ENCODE data around the gene NAT14. TPM values are rescaled to one million over a fixed set of nuclear protein-coding genes. Genes with fewer than 3 reads are reported as not detected.

Gene NAT14
- polyA plus RNA-seq, 2 of the 4 experiments (the other 2 are of a cell fraction) = 16.8 to 50.3 TPM

GRCh38 chr19:55482156-55482961, 2.6 kb upstream of the NAT14 start:
- H3K4me2 ChIP-seq = no peak overlapping the region
- H3K4me1 ChIP-seq = peaks cover 48% of the 10 kb centered on the region
- no peak for DNase-seq (ENCODE audit: low read depth in 1 of 2, low spot score in 1 of 2)
- POLR2A ChIA-PET = interaction anchor here (0.5 to 0.7 kb wide), 2 partner anchors 15 to 157 kb away, joined by 3 to 4 read pairs; no protein-coding TSS in a partner anchor
- no peak overlapping the region for H3K27ac ChIP-seq
- H3K9me3 ChIP-seq = no peaks in the 10 kb centered on the region
- no peak for FAIRE-seq
- no peak overlapping the region for H3K4me3 ChIP-seq
- ATAC-seq = no peak
- WGBS (ENCODE audit: missing lambda C conversion rate) = 95% methylated on average over 31 of the region's 83 CpGs
- CTCF ChIA-PET = interaction anchor here (0.6 to 17.3 kb wide), 6 partner anchors 12 to 178 kb away, joined by 3 to 219 read pairs (median 16); partner anchors contain the start of gene ZNF865
- TF ChIP-seq NPAS2 (CRISPR knock-in tag; IDR thresholded peaks at IDR 0.05; ENCODE audit: borderline replicate concordance) (no peak), FOXS1 (CRISPR knock-in tag; IDR thresholded peaks at IDR 0.05) (no peak), ZFP36 (IDR thresholded peaks at IDR 0.05; ENCODE audit: borderline replicate concordance, partially characterized antibody) (no peak), CHD4 (IDR thresholded peaks at IDR 0.05; ENCODE audit: borderline replicate concordance) (no peak), EP300 (IDR thresholded peaks at IDR 0.05) (no peak), RNF2 (IDR thresholded peaks at IDR 0.05; ENCODE audit: borderline replicate concordance, low read depth) (no peak), CBX2 (IDR thresholded peaks at IDR 0.05; ENCODE audit: borderline replicate concordance, low read depth) (no peak), MAFK (IDR thresholded peaks at IDR 0.05; ENCODE audit: partially characterized antibody) (peak; percentile 3)

DNA sequence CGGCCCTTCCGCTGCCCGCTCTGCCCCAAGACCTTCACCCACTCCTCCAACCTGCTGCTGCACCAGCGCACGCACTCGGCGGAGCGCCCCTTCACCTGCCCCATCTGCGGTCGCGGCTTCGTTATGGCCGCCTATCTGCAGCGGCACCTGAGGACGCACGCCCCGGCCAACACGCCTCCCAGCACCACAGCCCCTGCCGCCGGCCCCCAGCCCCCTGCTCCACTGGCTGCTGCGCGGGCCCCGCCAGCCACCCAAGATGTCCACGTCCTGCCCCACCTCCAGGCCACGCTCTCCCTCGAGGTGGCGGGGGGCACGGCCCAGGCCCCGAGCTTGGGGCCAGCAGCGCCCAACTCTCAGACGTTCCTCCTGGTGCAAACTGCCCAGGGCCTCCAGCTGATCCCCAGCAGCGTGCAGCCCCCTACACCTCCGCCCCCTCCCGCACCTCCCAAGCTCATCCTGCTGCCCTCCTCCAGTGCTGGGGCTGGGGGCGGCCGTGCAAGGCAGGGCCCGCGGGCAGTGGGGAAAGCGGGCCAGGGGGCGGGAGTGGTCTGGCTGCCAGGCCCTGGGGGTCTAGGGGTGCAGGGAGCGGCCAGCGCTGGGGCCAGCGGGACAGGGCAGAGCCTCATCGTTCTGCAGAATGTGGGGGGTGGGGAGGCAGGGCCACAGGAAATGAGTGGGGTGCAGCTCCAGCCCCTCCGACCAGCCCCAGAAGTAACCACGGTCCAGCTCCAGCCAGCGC, 1.9 kb upstream of the NAT14 start:
- 96% methylated on average over 33 of the region's 47 CpGs for WGBS (ENCODE audit: missing lambda C conversion rate)
- Histone ChIP-seq H3K27ac (no peak overlapping the region), H3K4me3 (no peak overlapping the region), H3K4me1 (peaks cover 49% of the 10 kb centered on the region), H3K4me2 (no peak overlapping the region), H3K9me3 (no peaks in the 10 kb centered on the region)
- ChIA-PET POLR2A (interaction anchor here (0.5 to 0.6 kb wide), 2 partner anchors 156 to 342 kb away, joined by 4 to 5 read pairs; no protein-coding TSS in a partner anchor), CTCF (interaction anchor here (0.6 to 17.3 kb wide), 8 partner anchors 11 to 179 kb away, joined by 3 to 219 read pairs (median 5); partner anchors contain the start of gene ZNF865)
- no peak for ATAC-seq
- no peak for DNase-seq (ENCODE audit: low read depth in 1 of 2, low spot score in 1 of 2)
- TF ChIP-seq HOXB13 (CRISPR knock-in tag; IDR thresholded peaks at IDR 0.05; ENCODE audit: low read depth) (no peak), HOXA7 (CRISPR knock-in tag; IDR thresholded peaks at IDR 0.05) (no peak), JUN (IDR thresholded peaks at IDR 0.05) (no peak), HOXB5 (CRISPR knock-in tag; IDR thresholded peaks at IDR 0.05) (no peak), SREBF2 (IDR thresholded peaks at IDR 0.05) (no peak), CEBPB (IDR thresholded peaks at IDR 0.05) (no peak), ESRRA (IDR thresholded peaks at IDR 0.05; ENCODE audit: borderline replicate concordance, low read length) (no peak), NPAS2 (CRISPR knock-in tag; IDR thresholded peaks at IDR 0.05; ENCODE audit: borderline replicate concordance) (no peak), RNF2 (IDR thresholded peaks at IDR 0.05; ENCODE audit: borderline replicate concordance, low read depth) (no peak), KDM5A (IDR thresholded peaks at IDR 0.05) (no peak), PHF8 (IDR thresholded peaks at IDR 0.05; ENCODE audit: borderline replicate concordance, low read depth) (no peak), MAZ (IDR thresholded peaks at IDR 0.05; ENCODE audit: borderline replicate concordance, low read depth, low read length) (no peak)
- FAIRE-seq = no peak

DNA sequence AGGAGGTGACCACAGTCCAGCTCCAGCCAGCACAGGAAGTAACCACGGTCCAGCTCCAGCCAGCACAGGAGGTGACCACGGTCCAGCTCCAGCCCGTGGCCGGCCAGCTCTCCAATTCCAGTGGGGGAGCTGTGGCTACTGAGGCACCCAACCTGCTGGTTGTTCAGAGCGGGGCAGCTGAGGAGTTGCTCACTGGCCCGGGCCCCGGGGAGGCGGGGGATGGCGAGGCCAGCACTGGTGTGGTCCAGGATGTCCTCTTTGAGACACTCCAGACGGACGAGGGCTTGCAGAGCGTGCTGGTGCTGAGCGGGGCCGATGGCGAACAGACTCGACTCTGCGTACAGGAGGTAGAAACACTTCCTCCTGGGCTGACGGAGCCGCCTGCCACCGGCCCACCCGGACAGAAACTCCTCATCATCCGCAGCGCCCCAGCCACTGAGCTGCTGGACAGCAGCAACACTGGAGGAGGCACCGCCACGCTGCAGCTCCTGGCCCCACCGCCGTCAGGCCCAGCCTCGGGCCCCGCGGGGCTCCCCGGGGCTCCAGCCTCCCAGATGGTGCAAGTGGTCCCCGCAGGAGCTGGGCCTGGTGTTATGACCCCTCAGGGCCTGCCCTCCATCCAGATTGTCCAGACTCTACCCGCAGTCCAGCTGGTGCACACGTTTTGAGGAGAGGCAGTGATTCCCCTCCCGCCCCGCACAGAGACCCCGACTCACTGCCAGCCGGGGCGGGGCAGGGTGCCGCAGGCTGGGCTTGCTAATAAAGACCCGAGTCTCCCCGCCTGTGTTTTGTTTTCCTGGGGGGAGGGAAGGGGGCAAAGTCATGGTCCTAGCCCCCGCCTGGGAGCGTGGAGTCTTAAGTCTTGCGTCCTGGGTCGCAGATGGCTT, 1.0 kb upstream of the NAT14 start:
- H3K4me1 ChIP-seq = peaks cover 49% of the 10 kb centered on the region
- FAIRE-seq (no peak), DNase-seq (ENCODE audit: low read depth in 1 of 2, low spot score in 1 of 2) (no peak), ATAC-seq (no peak)
- H3K27ac ChIP-seq = peak overlapping the region; percentile 89 to 93; a peak in 5 of 6 replicates
- H3K9me3 ChIP-seq = no peaks in the 10 kb centered on the region
- CTCF ChIA-PET = interaction anchor here (1.4 to 17.3 kb wide), 6 partner anchors 14 to 148 kb away, joined by 4 to 219 read pairs (median 13); partner anchors contain the start of gene ZNF865
- POLR2A ChIA-PET = interaction anchor here (0.6 to 4.1 kb wide), 7 partner anchors 8 to 396 kb away, joined by 3 to 53 read pairs (median 4); partner anchors contain the start of genes ISOC2, UBE2S and ZNF628
- WGBS (ENCODE audit: missing lambda C conversion rate) = 85% methylated on average over 38 of the region's 46 CpGs
- TF ChIP-seq NR3C1 (IDR thresholded peaks at IDR 0.05) (no peak), HES2 (IDR thresholded peaks at IDR 0.05) (no peak), RAD21 (conservative IDR thresholded peaks at IDR 0.05 in 1 of 2, IDR thresholded peaks at IDR 0.05 in 1 of 2) (no peak), FOSB (CRISPR knock-in tag; IDR thresholded peaks at IDR 0.05) (no peak), HOXA7 (CRISPR knock-in tag; IDR thresholded peaks at IDR 0.05) (no peak), EHF (CRISPR knock-in tag; IDR thresholded peaks at IDR 0.05) (no peak), RFX5 (IDR thresholded peaks at IDR 0.05) (no peak), BHLHE40 (IDR thresholded peaks at IDR 0.05; ENCODE audit: low read depth, low read length) (no peak), ZFP36 (IDR thresholded peaks at IDR 0.05; ENCODE audit: borderline replicate concordance, partially characterized antibody) (no peak), TP53 (CRISPR knock-in tag; IDR thresholded peaks at IDR 0.05) (no peak), RCOR1 (IDR thresholded peaks at IDR 0.05; ENCODE audit: low read depth, low read length) (no peak), ZNF302 (CRISPR knock-in tag; IDR thresholded peaks at IDR 0.05) (no peak), ZSCAN20 (CRISPR knock-in tag; IDR thresholded peaks at IDR 0.05) (no peak), RARB (CRISPR knock-in tag; IDR thresholded peaks at IDR 0.05) (no peak)
- TF ChIP-seq, protein P1, sequence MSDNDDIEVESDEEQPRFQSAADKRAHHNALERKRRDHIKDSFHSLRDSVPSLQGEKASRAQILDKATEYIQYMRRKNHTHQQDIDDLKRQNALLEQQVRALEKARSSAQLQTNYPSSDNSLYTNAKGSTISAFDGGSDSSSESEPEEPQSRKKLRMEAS (IDR thresholded peaks at IDR 0.05) = no peak
- peak overlapping the region; percentile 75 for H3K4me3 ChIP-seq
- peak overlapping the region; percentile 97 for H3K4me2 ChIP-seq
